ENCODE data around the gene SPATS2.

The SPATS2 gene

GRCh38 chr12:49335955-49336644 lies 31.2 kb upstream of the SPATS2 start:
- no peak for DNase-seq (ENCODE audit: low spot score)

GRCh38 chr12:49336645-49337584 lies 30.3 kb upstream of the SPATS2 start, which contains the start of gene C1QL4:
C1QL4 (minus strand) TSS chr12:49337188; CDS start chr12:49336477, 711 bp downstream.
- peak; percentile 98 for DNase-seq (ENCODE audit: low spot score)

GRCh38 chr12:49338830-49339463 lies 28.3 kb upstream of the SPATS2 start:
- no peak for DNase-seq (ENCODE audit: low spot score)

GRCh38 chr12:49339464-49339861 lies 27.8 kb upstream of the SPATS2 start:
- no peak for DNase-seq (ENCODE audit: low spot score)

- no peak for DNase-seq (ENCODE audit: low spot score)
Measured at GRCh38 chr12:49340095-49340870, 27.0 kb upstream of the SPATS2 start.

GRCh38 chr12:49340971-49341776 lies 26.1 kb upstream of the SPATS2 start:
- no peak for DNase-seq (ENCODE audit: low spot score)

GRCh38 chr12:49341777-49342065 lies 25.5 kb upstream of the SPATS2 start:
- no peak for DNase-seq (ENCODE audit: low spot score)

- peak; percentile 98 for DNase-seq (ENCODE audit: low spot score)
Measured at GRCh38 chr12:49342066-49342913, 25.0 kb upstream of the SPATS2 start.

GRCh38 chr12:49342914-49343731 lies 24.1 kb upstream of the SPATS2 start:
- no peak for DNase-seq (ENCODE audit: low spot score)

- no peak for DNase-seq (ENCODE audit: low spot score)
Measured at GRCh38 chr12:49344486-49345050, 22.7 kb upstream of the SPATS2 start.

- peak; percentile 75 for DNase-seq (ENCODE audit: low spot score)
Measured at GRCh38 chr12:49345051-49345824, 22.0 kb upstream of the SPATS2 start.

GRCh38 chr12:49345825-49346658 lies 21.2 kb upstream of the SPATS2 start:
- DNase-seq (ENCODE audit: low spot score): no peak

- no peak for DNase-seq (ENCODE audit: low spot score)
Measured at GRCh38 chr12:49346659-49347310, 20.5 kb upstream of the SPATS2 start, which contains the start of gene DNAJC22. DNAJC22 (plus strand) TSS chr12:49346888; CDS start chr12:49348873, 1,985 bp downstream.

GRCh38 chr12:49347311-49348193 lies 19.7 kb upstream of the SPATS2 start:
- peak; percentile 99 for DNase-seq (ENCODE audit: low spot score)

GRCh38 chr12:49348781-49349180 lies 18.5 kb upstream of the SPATS2 start:
- no peak for DNase-seq (ENCODE audit: low spot score)

- DNase-seq (ENCODE audit: low spot score): no peak
Measured at GRCh38 chr12:49349266-49349665, 18.0 kb upstream of the SPATS2 start.

All from HuH-7.5 (cell line).